NCI-H345 treated with DMSO at 0.1 percent for 48 hours (cell line): ENCODE measurements around the gene PGBD4.

ENCODE experiments used
- DNase-seq: peaks from one replicate; lab custom pipeline; 2025; ENCODE audit not compliant: unreplicated experiment; lab: John Stamatoyannopoulos, UW

PGBD4 gene

DNA sequence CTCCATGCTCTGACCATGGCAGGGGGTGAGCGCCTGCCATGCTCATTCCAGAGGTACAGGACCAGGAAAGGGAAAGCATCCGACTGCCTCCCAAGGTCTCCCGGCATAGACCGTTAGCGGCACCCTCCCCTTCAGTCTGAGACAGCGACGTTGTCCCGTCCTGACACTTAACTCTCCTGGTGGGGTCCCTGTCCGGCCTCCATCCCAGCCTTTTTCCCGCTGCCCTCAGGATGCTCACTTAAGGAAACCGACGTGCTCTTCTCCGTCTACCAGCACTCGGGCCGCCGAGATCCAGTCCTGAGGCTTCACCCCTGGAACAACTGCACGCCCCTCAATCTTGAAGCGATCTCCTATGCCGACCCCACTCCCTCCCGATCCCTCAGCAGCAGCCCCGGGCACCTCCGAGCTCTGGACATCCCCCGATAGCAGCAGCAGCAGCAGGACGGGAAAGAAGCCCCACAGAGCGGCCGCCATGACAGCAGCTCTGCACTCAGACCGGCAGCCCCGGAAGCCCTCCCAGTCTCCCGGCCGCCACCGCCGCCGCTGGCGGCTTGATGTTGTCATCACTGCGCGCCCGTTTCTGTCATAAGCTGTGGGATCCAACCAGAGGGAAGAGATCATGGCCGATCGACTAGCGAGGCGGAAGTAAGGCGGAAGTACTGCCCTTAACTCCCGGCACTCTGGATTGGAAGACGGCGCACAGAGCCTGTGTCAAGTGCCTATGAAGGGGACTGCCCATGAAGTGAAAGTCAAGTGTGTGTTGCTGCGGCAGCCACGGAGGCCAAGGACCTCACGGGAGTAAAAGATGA, at the start of gene PGBD4, which contains the start of gene EMC7:
PGBD4 (plus strand) TSS at position 718 of the 809 bp plus-strand sequence. CDS start 449 bp downstream, outside the sequence.
EMC7 (minus strand) TSS at position 497 of the 809 bp plus-strand sequence; CDS start at position 474, 23 bp downstream.
- DNase-seq = peak; percentile 87

DNA sequence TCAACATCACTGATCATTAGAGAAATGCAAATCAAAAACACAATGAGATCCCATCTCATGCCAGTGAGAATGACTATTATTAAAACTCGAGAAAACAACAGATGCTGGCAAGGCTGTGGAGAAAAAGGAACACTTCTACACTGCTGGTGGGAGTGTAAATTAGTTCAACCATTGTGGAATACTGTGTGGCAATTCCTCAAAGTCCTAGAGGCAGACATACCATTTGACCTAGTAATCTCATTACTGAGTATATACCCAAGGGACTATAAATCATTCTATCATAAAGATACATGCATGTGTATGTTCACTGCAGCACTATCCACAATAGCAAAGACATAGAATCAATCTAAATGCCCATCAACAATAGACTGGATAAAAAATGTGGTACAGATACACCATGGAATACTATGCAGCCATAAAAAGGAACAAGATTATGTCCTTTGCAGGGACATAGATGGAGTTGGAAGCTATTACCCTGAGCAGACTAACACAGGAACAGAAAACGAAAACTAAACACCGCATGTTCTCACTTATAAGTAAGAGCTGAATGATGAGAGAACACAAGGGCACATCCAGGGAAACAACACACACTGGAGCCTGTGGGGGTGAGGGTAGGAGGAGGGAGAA, 47.7 kb upstream of the PGBD4 start:
- no peak for DNase-seq

- DNase-seq = no peak
These were observed 45.9 kb upstream of the PGBD4 start for GRCh38 chr15:34055868-34056595.

DNA sequence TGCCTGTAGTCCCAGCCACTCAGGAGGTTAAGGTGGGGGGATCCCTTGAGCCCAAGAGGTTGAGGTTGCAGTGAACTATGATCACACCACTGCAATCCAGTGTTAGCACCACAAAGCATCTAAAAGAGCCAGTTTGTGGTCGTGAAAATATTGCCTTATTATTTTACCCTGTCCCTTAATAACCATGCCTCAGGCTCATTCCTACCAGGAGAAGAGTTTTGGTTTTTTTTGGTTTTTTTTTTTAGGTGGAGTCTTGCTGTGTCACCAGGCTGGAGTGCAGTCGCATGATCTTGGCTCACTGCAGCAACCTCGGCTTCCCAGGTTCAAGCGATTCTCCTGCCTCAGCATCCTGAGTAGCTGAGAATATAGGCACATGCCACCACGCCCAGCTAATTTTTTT, 45.0 kb upstream of the PGBD4 start:
- no peak for DNase-seq

- no peak for DNase-seq
These were observed 42.4 kb upstream of the PGBD4 start for GRCh38 chr15:34059476-34059875.

- no peak for DNase-seq
These were observed 41.9 kb upstream of the PGBD4 start for GRCh38 chr15:34059946-34060345.

- DNase-seq = no peak
These were observed 37.4 kb upstream of the PGBD4 start for GRCh38 chr15:34064438-34064837.

GRCh38 chr15:34065261-34065660, 36.6 kb upstream of the PGBD4 start:
- no peak for DNase-seq

DNA sequence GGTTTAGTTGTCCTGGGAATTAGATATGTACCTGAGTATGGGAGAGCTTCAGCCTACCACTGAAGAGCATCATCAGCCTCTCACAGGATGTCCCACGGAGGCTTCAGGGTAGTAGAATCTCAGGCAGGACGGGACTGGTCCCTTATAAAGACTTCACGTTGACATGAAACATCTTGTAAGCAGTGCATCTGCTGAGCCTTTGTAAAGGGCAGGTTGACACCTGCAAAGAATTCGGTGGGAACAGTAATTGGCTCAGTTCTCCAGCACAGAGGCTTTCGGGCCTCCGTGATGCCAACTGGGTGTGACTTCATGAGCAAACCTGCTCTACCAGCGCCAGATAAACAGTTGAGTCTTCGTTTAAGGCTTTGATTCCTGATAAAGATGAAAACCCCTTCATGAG, 35.9 kb upstream of the PGBD4 start:
- no peak for DNase-seq

- DNase-seq = no peak
These were observed 31.9 kb upstream of the PGBD4 start for GRCh38 chr15:34070003-34070402.

GRCh38 chr15:34076785-34077184, 25.1 kb upstream of the PGBD4 start:
- DNase-seq = no peak

GRCh38 chr15:34078900-34079299, 23.0 kb upstream of the PGBD4 start:
- DNase-seq = no peak

GRCh38 chr15:34079904-34080303, 22.0 kb upstream of the PGBD4 start:
- DNase-seq = no peak

GRCh38 chr15:34084086-34084485, 17.8 kb upstream of the PGBD4 start:
- no peak for DNase-seq

- DNase-seq = no peak
These were observed 16.1 kb upstream of the PGBD4 start for GRCh38 chr15:34085746-34086145.

GRCh38 chr15:34099914-34100313, 2.0 kb upstream of the PGBD4 start:
- DNase-seq = no peak

GRCh38 chr15:34102175-34102925, 467 bp downstream of the PGBD4 start:
- DNase-seq = no peak

GRCh38 chr15:34106423-34106822, 4.5 kb downstream of the PGBD4 start:
- no peak for DNase-seq

DNA sequence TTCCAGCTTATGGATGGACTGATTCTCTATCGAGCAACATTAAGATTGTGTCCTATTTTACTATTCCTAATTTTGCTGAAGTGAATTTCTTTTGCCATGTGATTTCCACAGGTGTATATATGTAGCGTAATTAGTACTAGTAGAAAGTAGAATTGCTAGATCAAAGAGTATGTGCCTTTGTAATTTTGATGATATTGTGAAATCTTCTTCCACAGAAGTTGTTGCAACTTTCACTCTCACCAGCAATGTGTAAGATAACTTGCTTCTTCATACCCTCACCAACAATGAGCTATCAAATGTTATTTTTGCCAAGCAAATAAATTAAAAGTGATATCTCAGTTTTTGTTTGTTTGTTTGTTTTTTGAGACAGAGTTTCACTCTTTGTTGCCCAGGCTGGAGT, 5.4 kb downstream of the PGBD4 start:
- DNase-seq = no peak

DNA sequence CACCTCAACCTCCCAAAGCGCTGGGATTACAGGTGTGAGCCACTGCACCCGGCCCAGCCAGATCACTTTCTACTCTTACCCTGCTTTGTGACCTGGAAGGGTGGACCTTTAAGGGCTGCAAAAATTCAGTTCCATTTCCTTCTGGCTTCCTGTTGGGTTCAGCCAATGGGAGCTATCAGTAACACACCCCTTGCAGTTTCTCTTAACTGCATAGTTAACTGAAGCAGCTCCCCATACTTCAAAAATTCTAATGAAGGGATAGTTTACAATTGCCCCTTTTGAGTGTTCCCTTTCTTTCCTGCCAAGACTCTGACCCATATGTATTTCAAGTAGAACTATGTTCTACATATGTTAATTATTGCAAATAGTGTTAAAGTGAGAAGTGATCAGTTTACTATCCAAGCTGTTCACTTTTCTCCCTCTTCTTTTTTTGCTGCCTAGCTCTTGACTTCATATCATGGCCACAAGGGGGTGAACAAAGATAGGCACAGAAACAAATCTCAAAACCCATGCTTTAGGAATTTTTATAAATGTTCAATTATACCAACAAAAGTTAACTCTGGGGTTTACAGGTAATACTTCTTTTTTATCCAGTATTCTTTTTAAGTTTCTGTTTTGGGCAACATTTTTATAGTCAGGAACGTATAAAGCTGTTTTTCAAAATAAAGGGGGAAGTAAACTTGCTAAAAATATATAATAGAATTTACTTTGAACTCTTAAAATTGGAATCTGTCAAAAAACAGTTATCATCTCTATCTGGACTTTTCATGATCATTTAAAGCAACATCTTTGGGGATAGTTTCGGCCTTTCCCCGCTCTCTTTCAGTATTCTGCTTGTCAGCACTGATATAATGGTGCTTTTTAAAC, 8.1 kb downstream of the PGBD4 start:
- no peak for DNase-seq
